Activated naive CD4-positive, alpha-beta T cell treated with anti-CD3 and anti-CD28 coated beads, Interleukin-2, amount 50 U/mL, for 72 hours (primary cell): ENCODE results near the gene STIL. TPM values are rescaled to one million over a fixed set of nuclear protein-coding genes. Genes with fewer than 3 reads are reported as not detected.
"Not testable (repeated sequence)": the region's sequence is repeated elsewhere in the genome, so short reads cannot be mapped to it uniquely, and the experiment has no call there.

Source experiments
- ATAC-seq, 2 donors: fragments of 150-1000 bp; cut with Tn5 transposase; 2 replicates each; pipeline ENCODE4 v1.10.0; 2021; ENCODE audit warnings: mild to moderate bottlenecking in 2 of 2, moderate library complexity in 2 of 2
- DNase-seq, 2 donors: peaks; one replicate each; pipeline ENCODE4 v3.0.0; 2021 to 2022; ENCODE audit warnings: low spot score in 2 of 2
- H3K27ac Mint-ChIP-seq, 2 donors: one replicate each; pipeline ENCODE4 v1.8.0; 2022; ENCODE audit warnings: mild to moderate bottlenecking in 2 of 2, mixed read lengths in 2 of 2
- H3K36me3 Mint-ChIP-seq, 2 donors: one replicate each; pipeline ENCODE4 v1.8.0; 2022; ENCODE audit warnings: mixed read lengths in 2 of 2
- H3K9me3 Mint-ChIP-seq, 2 donors: one replicate each; pipeline ENCODE4 v1.8.0; 2022; ENCODE audit warnings: mixed read lengths in 2 of 2
- total RNA-seq, 2 donors: library from RNA; stranded (reverse); gene quantifications; one replicate each; pipeline ENCODE4 v1.2.3, GENCODE V29; 2022

The STIL gene
- 10 to 100 TPM; 34.7 to 69.9 TPM for total RNA-seq

GRCh38 chr1:47313915-47314664 lies at the start of gene STIL:
TSS of gene STIL (minus strand) at chr1:47314147. CDS start at chr1:47310319, 3,828 bp downstream.
- peak within 1 kb of the TSS; percentile 96 to 98 for H3K27ac Mint-ChIP-seq
- H3K9me3 Mint-ChIP-seq = no peaks in the 10 kb centered on the region
- DNase-seq (peak; percentile 95 to 99), ATAC-seq (peak; percentile 97 to 98)
- peaks cover 16 to 18% of the 10 kb centered on the region in 2 donors for H3K36me3 Mint-ChIP-seq

- no peak overlapping the region for H3K27ac Mint-ChIP-seq
- DNase-seq (no peak), ATAC-seq (no peak)
- no peaks in the 10 kb centered on the region for H3K36me3 Mint-ChIP-seq
- no peaks in the 10 kb centered on the region for H3K9me3 Mint-ChIP-seq
Measured at GRCh38 chr1:47362828-47363227, 48.9 kb upstream of the STIL start.

DNA sequence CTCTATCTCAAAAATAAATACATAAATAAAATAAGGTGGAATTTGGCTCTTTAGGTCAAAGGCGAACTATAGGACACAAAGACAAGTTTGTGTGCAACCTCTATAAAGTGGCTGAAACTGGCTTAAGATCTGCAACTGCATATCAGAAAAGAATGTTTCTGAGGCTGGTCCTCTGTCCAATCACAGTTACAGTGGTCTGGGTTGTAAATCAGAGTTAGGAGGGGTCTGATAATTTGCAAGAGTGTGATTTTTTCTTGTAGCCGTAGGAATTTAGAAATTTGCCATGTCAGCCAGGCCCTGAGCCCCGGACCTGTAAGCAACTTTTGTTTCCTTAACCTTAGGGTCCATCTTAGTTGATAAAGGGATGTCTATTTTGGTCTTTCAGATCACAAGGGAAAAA lies 47.4 kb upstream of the STIL start:
- DNase-seq (no peak), ATAC-seq (no peak)
- Mint-ChIP-seq H3K9me3 (no peaks in the 10 kb centered on the region), H3K27ac (no peak overlapping the region), H3K36me3 (no peaks in the 10 kb centered on the region)

- H3K9me3 Mint-ChIP-seq = no peaks in the 10 kb centered on the region
- ATAC-seq (peak; percentile 98 to 100), DNase-seq (no peak)
- peaks cover 0 to 12% of the 10 kb centered on the region in 2 donors for H3K36me3 Mint-ChIP-seq
- peak overlapping the region; percentile 85 to 92 for H3K27ac Mint-ChIP-seq
Measured at GRCh38 chr1:47351305-47351704, 37.4 kb upstream of the STIL start.

DNA sequence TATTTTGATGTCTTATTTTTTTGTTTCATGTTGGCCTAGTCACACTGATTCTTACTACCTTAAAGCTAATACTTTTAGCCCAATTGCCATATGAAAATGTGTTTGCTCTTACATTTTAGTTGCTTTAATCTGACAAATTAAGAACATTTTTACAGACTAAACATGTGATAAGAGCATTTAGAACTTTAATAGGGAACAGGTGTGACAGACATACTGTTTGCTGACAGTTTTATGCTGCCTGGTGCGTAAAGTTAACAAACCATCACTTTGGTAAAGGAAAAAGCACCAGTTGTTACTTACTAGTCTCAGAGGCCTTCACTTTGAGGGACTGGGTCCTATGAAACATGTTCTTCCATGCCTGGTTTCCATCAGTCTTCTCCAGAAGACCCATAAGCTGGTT lies 34.3 kb upstream of the STIL start:
- Mint-ChIP-seq H3K9me3 (no peaks in the 10 kb centered on the region), H3K27ac (no peak overlapping the region), H3K36me3 (peaks cover 0 to 14% of the 10 kb centered on the region in 2 donors)
- no peak for ATAC-seq
- DNase-seq = no peak

DNA sequence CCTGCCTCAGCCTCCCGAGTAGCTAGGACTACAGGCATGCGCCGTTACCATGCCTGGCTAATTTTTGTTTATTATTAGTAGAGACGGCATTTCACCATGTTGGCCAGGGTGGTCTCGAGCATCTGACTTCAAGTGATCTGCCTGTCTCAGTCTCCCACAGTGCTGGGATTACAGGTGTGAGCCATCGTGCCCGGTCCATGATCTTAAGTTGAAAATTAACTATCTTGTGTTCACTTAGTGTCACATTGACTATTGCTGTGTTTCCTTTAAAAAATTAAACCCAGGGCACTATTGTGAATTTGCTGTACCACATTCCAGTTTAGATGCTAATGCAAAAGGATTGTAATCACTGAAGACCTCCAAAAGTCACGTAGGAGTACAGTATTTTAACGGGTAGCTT lies 33.8 kb upstream of the STIL start:
- no peak for ATAC-seq
- H3K36me3 Mint-ChIP-seq = peaks cover 0 to 14% of the 10 kb centered on the region in 2 donors
- H3K9me3 Mint-ChIP-seq = no peaks in the 10 kb centered on the region
- no peak overlapping the region for H3K27ac Mint-ChIP-seq
- no peak for DNase-seq

DNA sequence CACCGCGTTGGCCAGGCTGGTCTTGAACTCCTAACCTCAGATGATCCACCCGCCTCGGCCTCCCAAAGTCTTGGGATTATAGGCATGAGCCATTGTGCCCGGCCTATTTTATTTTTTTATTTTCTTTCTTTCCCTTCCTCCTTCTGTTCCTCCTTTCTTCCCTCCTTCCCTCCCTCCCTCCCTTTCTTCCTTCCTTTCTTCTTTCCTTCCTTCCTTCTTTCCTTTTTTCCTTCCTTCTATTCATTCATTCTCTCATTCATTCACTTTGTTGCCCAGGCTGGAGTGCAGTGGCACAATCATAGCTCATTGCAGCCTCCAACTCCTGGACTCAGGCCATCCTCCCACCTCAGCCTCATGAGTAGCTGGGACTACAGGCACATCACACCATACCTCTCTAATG lies 33.0 kb upstream of the STIL start:
- not testable (repeated sequence) for ATAC-seq, H3K9me3 Mint-ChIP-seq, H3K27ac Mint-ChIP-seq, DNase-seq
- peaks cover 0 to 14% of the 10 kb centered on the region in 2 donors for H3K36me3 Mint-ChIP-seq

- peak overlapping the region in 1 of 2 donors; percentile 36 for H3K27ac Mint-ChIP-seq
- DNase-seq (no peak), ATAC-seq (no peak)
- no peaks in the 10 kb centered on the region for H3K9me3 Mint-ChIP-seq
- peaks cover 0 to 6% of the 10 kb centered on the region in 2 donors for H3K36me3 Mint-ChIP-seq
Measured at GRCh38 chr1:47340227-47340626, 26.3 kb upstream of the STIL start.

DNA sequence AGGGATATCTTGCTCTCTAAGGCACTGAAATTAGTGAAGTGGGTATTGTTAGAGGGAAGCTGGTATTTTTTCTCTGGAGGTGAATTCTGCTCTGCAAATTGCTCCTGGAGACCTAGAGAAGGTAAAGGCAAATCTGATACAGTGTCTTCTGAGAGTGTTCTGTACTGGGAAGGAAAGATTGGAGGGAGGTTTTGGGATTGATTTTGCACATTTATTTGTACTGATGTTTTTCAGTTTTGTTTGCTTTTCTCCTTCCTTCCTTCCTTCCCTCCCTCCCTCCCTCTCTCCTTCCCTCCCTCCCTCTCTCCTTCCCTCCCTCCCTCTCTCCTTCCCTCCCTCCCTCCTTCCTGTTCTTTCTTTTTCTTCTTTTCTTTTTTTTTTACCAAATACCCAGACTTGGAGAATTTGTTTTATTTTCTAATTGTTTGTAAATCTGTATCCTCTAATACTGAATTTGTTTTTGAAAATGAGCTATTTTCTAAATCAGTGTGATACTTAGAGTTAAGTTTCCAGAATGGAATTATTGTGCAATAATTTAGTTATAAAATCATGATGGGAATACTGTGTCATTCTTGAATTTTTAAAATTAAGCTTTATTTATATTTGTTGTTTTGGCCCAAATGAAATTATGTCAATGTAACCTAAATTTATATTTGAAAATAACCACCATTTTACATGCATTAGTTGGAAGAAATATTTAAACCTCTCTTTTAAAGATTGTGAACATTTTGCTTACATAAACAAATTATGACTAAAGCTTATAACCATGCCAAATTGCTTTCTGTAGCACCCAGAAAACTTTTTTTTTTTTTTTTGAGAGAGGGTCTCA lies 24.5 kb upstream of the STIL start:
- no peak for DNase-seq
- Mint-ChIP-seq H3K36me3 (peaks cover 0 to 12% of the 10 kb centered on the region in 2 donors), H3K27ac (peak overlapping the region in 1 of 2 donors; percentile 88), H3K9me3 (no peaks in the 10 kb centered on the region)
- ATAC-seq = no peak

DNA sequence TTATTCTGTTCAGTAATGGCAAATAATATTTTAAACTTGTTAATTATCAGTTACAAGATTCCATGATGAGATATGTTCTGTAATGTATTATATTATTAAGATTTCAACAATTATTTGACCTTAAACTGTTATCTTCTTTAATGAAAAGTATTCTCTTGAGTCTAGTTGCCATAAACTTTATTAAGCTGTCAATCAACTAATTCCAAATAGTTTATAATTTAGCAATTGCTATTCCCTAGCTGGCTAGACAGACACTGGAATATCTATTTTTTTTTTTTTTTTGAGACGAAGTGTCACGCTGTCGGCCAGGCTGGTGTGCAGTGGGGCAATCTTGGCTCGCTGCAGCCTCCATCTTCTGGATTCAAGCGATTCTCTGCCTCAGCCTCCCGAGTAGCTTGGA lies 23.4 kb upstream of the STIL start:
- Mint-ChIP-seq H3K27ac (no peak overlapping the region), H3K36me3 (peaks cover 0 to 12% of the 10 kb centered on the region in 2 donors), H3K9me3 (no peaks in the 10 kb centered on the region)
- DNase-seq = no peak
- ATAC-seq = no peak

- DNase-seq = no peak
- no peaks in the 10 kb centered on the region for H3K9me3 Mint-ChIP-seq
- H3K27ac Mint-ChIP-seq = peak overlapping the region in 1 of 2 donors; percentile 97
- H3K36me3 Mint-ChIP-seq = peaks cover 0 to 12% of the 10 kb centered on the region in 2 donors
- no peak for ATAC-seq
Measured at GRCh38 chr1:47334765-47335435, 21.0 kb upstream of the STIL start.

GRCh38 chr1:47333922-47334764 lies 20.2 kb upstream of the STIL start:
- Mint-ChIP-seq H3K27ac (peak overlapping the region in 1 of 2 donors; percentile 97), H3K36me3 (peaks cover 0 to 12% of the 10 kb centered on the region in 2 donors), H3K9me3 (no peaks in the 10 kb centered on the region)
- DNase-seq = peak; percentile 81
- peak; percentile 86 to 92 for ATAC-seq

DNA sequence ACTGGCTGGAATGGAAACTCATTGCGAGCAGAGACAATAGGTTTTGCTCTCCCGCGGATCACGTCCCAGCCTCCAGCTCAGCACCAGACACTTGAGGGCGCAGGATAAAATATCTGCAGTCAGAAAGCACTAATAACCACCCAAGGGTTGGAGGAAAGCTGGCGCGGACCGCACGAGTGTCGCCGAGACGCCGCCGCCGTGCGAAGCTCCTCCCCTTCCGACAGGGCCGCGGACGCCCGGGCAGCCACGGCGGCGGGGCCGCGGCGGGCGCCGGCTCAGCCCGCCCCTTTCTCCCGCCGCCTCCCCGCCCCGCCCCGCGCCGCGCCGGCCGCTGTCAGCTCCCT lies 19.6 kb upstream of the STIL start, which contains the start of gene CMPK1:
TSS of gene CMPK1 (plus strand) at position 213 of the 344 bp plus-strand sequence. CDS start 156 bp downstream, outside the sequence.
- Mint-ChIP-seq H3K9me3 (no peaks in the 10 kb centered on the region), H3K27ac (peak within 1 kb of the TSS in 1 of 2 donors; percentile 97), H3K36me3 (peaks cover 0 to 12% of the 10 kb centered on the region in 2 donors)
- DNase-seq (peak; percentile 75 to 80), ATAC-seq (peak; percentile 82 to 83)

DNA sequence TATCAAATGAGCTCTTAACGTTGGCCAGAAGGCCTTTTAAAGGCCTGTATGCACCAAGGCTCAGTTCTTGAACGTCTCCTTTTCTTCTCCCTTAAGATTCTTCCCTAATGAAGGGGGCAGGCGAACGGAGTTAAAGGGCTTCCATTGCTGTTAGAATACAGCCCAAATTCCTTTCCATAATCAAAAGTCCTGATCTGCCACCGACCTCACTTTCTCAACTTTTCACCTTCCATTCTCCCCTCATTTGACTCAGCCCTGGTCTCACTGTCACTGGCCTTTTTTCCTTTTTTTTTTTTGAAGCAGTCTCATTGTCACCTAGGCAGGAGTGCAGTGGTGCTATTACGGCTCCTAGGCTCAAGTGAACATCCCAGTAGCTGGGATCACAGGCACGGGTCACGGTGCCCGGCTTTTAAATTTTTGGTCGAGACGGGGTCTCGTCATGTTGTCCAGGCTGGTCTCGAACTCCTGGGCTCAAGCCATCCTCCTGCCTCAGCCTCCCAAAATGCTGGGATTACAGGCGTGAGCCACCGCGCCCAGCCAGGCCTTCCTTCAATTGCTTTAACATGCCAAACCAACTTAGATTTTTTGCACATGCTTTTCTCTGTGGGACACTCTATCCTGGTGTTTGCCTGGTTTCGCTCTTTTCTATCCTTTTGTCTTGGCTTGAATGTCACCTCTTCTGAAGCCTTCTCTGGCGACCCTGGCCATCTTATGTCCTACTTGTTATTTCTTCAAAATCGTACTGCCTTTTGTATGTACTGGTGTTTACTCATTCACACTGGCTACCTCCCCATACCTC lies 19.0 kb upstream of the STIL start:
- ATAC-seq (no peak), DNase-seq (no peak)
- Mint-ChIP-seq H3K9me3 (no peaks in the 10 kb centered on the region), H3K27ac (no peak overlapping the region), H3K36me3 (peaks cover 0 to 12% of the 10 kb centered on the region in 2 donors)

DNA sequence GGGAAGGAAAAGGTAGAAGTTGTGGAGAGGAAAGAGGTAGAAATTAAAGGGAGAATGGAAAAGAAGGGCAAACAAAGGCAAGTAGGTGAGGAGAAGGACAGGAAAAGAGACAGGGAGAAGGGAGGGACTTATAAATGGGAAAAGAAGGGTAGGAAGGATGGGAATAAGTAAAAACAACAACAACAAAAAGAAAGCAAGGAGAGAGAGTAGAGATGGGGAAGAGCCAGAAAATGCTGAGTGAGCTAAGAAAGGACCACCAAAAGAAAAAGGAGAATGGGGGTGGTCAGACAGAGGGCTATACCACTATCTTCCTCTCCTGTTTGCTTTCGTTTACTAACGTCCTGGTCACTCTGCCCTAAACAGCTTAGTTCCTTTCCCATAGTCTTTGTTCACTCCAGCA lies 17.9 kb upstream of the STIL start:
- Mint-ChIP-seq H3K9me3 (no peaks in the 10 kb centered on the region), H3K36me3 (peaks cover 0 to 12% of the 10 kb centered on the region in 2 donors), H3K27ac (peak overlapping the region in 1 of 2 donors; percentile 4)

More for the DNA sequence above, 17.9 kb upstream of the STIL start:
- ATAC-seq (no peak), DNase-seq (no peak)
